NOMO-1 treated with DMSO at 0.1 percent for 48 hours (cell line): ENCODE data around the gene DBR1.
"Not testable (repeated sequence)": the region's sequence is repeated elsewhere in the genome, so short reads cannot be mapped to it uniquely, and the experiment has no call there.

Experiments used
- DNase-seq: peaks from one replicate; lab custom pipeline; 2025; ENCODE audit not compliant: unreplicated experiment; lab: John Stamatoyannopoulos, UW

The DBR1 gene

DNA sequence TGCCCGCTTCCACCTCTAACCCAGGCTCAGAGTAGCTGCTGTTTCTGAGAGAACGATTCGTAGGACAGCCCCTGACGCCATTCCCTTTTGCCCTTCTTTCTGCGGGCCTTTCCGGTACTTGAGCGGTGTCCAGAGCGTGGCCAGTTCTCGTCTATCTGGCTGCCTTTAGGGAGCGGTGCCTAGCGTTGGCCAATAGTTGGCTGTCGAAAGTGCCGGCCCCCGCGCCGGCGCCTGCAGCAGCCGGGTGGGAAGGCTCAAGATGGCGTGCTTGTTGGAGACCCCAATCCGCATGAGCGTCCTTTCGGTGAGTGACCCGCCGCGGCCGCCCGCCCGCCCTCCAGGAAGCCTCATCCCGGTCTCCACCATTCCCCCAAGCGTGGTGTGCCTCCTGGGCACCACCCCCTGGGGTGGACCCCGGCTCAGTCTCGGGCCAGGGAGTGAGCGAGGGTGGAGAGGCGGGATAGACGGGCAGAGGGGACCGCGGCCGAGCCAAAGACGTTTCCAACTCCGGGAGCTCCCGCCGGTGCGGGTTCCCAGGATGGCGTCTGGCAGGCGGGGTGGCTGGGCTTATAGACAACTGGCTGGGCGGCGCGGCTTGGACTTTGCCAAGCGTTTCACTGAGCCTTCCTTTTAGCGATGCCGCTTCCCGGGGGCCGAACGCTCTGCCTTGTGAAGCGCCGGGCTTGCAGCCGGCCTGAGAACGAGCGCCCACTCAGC is 12.7 kb upstream of the DBR1 start, which contains the start of gene ARMC8:
ARMC8 (plus strand) TSS at position 6 of the 717 bp plus-strand sequence; CDS start at position 260, 254 bp downstream.
- DNase-seq: peak; percentile 63

DNA sequence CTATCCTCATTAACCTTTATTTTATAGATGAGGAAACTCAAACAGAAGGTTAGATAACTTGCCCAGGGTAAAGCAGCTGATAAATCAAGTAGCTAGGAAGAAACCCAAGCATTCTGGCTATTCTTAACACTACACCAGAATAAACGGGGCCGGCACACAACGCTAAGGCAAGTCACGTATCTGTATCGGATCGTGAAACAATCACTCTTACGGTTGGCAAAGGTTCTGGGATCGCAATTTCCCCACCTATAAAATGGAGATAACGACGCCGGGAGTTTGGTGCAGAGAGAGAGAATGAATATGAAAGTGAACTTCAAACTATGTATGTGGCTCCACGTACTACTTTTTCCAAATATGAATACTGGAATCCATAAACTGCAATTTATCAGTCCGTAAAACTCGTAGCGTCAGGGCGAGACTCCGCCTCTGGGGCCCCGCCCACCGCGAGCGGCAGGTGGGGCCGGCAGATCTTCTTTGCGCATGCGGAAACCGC is 12.1 kb upstream of the DBR1 start:
- DNase-seq: peak; percentile 94

DNA sequence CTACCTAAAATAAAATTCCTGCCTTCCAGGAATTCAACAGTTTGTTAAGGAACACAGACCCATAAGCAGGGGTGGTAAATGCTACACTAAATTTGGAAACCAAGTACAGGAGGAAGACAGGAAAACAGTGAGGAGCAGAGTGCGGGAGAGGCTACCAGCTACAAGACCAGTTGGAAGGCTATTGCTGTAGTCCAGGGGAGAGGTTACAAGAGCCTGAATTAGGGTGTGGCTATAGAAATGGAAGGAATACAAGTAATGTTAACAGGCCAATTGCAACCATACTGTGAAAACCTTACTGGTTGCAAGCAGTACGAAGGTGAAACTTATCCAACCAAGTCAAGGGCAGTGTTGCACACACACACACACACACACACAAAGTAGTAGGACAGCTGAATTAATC is 11.5 kb upstream of the DBR1 start:
- DNase-seq: no peak

DNA sequence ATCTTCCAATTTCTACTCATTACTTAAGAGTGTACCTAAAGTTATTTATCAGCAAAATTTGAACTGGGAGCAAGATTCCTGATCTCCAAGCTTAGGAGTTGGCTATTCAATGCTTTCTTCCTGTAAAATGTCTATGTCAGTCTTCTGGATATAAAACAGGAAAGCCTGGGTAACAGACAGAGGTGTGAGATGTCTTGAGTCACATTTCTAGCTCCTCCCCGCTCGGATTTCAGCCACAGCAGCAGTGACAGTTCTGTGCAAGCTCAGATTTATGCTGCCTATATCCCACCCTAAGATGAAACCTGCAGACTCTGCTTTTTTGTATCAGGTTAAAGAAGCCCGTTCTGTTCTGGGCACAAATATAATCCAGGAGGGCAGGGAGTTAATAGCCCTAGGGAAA is 10.3 kb upstream of the DBR1 start:
- no peak for DNase-seq

DNA sequence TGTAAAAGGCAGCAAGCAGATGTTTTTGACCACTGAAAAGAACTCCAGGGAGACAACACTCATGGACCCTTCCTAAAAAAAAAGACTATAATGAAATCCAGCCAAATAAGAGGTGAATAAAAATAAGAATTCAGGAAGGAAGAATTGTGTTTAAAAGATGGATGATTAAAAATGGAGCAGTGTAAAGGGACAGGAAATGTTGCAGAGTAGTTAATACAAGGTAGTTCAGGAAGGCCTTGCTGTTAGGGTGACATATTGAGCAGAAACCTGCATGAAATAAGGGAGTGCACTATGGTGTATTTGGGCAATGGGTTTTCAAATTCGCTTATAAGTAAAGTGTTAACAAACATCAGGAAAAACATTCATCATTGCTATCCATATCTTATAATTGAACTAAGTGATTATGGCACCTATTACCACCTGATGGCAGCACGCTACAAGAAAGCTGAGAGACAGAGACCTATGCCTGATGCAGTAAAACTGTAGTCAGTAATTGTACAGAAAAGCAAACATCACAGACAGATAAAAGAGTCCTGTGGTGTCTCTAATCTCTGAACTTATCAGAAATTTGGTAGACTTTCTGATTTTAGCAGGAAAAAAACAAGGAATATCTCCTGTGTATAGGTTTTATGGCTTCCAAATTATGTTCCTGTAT is 5.8 kb upstream of the DBR1 start:
- peak; percentile 75 for DNase-seq

DNA sequence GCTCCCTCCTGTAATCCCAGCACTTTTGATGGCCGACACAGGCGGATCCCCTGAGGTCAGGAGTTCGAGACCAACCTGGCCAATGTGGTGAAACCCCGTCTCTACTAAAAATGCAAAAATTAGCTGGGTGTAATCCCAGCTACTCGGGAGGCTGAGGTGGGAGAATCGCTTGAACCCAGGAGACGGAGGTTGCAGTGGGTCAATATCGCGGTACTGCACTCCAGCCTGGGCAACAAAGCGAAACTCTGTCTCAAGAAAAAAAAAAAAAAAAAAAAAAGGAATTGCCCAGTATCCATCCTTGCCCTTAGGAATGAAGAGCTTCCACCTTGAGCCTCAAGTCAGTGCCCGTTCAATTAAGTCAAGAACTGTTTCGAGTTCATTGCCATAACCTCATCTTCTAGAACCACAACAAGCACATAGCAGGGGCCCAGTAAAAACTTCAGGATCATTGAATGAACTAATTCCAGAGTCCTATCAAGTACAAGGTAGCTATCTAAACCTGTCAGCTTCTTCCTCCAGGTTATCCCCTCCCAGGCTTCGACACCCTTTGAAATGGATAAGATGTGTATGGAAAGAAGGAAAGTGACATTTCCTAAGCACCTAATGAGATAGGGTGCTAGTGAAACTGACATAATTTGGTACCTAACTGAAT is 826 bp downstream of the DBR1 start:
- DNase-seq: no peak

DNA sequence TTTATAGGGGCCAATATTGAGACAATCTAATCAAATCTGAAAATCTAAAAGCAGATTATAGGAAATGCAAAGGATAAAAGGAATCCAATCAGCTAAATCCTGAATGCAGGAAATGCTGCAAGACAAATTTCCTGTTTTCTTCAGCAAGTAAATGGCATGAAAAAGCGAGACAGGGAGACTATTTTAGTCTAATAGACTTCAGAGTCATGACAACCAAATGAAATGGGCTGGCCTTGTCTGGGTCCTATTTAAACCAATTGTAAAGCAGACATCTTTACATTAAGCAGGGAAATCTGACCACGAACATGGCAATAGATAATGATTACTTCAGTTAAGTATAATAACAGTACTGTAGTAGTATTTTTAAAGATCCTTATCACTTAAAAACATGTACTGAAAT is 2.1 kb downstream of the DBR1 start:
- DNase-seq: no peak

DNA sequence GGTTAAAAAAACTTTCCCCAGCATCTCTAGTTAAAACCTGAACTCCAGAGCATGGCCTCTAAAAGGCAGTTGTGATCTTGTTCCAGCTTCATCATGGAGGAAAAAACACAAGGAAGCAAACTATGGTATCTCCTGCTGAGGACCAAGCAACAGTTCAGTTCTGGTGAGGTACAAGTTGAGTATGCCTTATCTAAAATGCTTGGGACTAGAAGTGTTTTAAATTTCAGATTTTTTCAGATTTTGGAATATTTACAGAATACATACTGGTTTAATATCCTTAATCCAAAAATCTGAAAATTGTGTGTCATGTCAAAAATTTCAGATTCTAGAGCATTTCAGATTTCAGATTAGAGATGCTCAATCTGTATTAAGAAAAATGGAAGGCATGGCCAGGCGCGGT is 9.7 kb downstream of the DBR1 start:
- DNase-seq: no peak

DNA sequence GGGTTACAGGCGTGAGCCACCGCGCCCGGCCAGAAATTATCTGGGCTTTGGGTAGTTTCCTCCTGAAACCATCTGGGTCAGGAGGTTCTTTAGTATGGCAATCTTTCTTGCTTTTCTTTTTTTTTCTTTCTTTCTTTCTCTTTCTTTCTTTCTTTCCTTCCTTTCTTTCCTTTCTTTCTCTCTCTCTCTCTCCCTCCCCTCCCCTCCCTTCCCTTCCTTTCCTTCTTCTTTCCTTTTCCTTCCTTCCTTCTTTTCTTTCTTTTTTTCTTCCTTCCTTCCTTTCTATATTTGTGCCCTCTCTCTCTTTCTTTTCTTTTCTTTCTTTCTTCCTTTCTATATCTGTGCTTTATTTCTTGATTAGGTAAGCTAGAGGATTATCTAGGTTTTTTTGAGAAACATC is 17.0 kb downstream of the DBR1 start:
- no peak for DNase-seq

DNA sequence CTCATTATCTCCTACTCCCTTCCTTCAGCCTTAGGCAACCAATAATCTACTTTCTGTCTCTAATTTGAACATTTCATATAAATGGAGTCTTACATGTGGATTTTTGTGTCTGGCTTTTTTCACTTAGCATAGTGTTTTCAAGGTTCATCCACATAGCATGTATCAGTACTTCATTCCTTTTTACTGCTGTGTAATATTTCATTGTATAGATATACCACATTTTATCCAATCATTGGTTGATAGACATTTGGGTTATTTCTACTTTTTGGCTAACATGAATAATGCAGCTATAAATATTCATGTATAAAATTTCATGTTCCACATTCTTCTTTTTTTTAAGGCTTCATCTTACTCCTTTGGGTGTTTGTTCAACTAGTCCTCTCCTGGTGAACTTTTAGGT is 20.2 kb downstream of the DBR1 start:
- no peak for DNase-seq

DNA sequence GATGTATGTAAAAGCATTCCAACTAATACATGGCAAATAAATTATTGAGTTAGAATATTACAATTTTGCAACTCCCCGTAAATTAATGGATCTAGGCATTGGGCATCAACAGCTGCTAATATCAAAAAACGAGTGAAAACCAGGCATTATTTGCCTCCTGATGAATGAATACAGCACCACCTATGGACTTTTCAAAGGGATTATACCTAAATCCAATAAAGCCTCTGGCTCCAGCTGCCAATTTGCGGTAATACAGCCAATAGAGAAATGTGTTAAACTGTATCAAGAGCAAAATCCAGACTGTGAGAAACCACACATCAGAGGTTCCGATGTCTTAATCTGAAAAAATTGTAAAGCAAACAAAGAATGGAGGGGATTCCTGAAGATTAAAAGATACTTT is 26.2 kb downstream of the DBR1 start:
- DNase-seq: peak; percentile 16

DNA sequence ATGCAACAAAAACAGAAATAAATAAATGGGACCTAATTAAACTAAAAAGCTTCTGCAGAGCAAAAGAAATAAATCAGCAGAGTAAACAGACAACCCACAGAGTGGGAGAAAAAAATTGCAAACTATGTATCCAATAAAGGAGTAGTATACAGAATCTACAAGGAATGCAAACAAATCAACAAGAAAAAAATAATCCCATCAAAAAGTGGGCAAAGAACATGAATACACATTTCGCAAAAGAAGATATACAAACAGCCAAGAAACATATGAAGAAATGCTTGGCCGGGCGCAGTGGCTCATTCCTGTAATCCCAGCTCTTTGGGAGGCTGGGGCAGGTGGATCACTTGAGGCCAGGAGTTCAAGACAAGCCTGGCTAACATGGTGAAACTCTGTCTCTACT is 32.5 kb downstream of the DBR1 start:
- DNase-seq: not testable (repeated sequence)

DNA sequence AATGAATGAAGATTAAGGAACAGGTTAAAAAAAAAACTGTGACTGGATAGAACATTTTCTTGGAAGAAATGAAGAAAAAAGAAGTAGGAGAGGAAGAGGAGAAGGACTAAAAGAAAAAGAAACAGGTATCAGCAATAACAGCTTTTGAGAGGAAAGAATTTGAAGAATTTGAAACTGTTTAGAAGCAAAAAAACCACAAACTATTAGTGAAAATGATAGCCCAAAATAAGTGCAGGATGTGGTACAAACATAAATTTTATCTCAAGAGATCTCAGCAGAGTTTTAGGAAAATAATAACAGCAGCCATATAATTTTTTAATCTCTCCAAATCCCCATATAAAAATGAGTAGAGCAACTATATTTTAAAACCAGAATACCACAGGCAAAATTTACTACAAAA is 33.8 kb downstream of the DBR1 start:
- no peak for DNase-seq

DNA sequence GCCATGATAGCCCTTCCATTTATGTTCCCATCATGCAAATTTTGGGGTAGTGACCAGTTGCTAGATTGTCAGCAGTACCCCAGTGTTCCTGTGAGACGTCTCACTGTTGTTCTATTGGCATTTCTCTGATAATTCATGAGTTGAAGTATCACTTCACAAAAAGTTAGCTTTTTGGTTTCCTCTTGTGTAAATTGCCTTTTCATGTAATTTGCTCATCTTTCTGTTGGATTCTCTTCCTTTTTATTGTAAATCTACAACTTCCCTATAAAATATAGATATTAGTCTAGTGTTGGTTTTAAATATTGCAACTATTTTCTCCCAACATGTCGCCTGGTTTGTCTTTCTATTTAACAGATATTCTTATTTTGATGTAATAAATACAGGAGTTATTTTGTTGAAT is 35.0 kb downstream of the DBR1 start:
- peak; percentile 54 for DNase-seq

DNA sequence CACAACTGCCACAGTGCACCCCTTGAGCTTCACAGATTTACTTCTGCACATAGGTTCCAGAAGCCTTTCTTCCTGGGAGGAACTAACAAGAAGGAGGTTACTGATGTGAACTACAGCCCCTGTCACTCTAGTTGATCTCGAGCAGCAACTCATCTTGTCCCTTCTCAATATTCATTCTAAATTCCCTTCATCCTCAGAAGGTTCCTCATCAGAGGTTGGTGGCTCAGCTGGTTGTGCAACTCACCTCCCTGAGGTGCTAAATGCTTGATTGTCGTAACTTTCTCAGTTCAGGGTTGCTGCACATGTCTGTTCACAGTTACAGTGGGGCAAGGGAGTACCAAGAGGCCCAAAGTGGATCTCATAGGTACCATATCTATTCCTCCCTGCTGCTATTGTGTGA is 36.9 kb downstream of the DBR1 start:
- peak; percentile 86 for DNase-seq

DNA sequence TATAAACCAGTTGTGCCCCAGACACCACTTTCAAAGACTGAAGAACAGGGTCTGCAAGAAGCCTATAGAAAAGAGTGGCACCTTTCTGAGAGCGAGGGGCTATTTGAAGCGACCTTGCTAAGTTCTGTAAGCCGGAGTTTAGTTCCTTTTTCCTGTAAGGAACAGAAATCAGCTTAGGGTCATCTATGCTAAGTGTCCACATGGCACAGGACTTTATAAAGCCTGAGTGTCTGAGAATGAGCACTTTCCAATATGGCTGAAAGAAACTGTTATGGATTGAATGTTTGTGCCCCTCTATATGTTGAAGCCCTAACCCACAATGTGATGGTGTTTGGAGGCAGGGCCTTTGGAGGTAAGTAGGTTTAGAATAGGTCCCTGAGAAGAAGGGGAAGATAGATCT is 38.5 kb downstream of the DBR1 start:
- DNase-seq: peak; percentile 63

DNA sequence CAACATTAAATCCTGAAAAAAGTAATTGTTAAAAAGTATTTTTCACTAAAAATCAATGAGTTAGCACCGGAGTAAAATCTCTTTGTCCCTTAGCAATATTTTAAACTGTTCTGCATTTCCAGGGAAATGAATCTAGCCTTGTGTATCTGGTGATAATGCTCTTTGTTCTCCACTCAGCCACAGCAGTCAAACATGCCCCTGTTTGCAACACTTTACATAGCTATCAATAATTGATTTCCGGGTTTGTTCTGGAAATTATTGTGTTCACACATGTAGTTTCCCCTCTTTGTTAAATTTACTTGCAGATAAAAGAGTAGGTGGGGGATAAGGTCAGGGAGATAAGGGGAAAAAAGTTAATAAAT is 38.9 kb downstream of the DBR1 start:
- peak; percentile 45 for DNase-seq

DNA sequence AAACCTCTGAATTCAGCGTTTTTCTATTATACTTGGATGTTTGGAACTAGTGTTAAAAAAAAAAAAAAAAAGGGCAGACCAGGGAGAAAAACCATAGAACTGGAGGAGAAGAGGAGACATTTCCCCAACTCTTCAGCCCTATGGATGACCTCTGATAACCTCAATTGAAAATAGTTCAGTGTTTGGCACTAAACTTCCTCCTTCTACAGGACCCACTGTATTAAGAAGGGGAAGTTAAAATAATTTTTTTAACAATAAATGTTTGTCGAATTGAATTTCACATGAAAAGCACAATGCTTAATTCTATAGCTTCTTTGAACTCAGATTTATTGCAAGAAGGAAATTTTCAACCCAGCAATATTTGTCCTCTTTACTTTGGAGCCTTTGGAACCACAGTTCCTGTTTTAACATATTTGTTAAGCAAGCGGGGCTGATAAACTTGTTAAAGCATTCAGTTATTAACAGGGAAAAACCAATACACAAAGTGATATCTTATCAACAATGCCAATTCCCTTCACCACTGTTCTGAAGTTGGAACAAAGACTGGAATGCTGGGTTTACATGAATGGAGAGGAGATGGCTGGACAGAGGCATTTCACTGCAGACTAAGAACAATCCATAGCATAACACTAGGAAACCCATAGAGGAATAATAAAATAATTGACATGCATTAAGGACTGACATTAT is 39.4 kb downstream of the DBR1 start:
- peak; percentile 88 for DNase-seq

DNA sequence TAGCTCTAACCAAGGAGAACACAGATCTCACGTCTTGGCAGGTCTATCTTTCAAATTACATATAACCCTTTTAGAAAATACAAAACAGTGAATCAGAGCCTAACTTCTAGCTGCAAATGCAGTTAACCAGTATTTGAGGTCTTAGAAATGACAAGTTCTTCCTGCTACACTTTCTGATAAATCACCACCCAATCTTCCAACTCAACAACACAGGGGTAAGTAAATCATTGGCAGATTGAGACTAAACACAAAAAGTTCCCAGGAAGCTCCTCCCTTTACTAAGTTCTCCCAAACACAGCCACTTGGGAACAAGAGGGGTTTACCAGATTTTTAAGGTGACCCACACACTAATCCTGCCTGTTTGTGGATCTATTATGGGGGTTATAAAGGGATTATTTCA is 42.5 kb downstream of the DBR1 start, which contains the start of gene A4GNT:
A4GNT (minus strand) TSS at position 152 of the 400 bp plus-strand sequence. CDS start 1,134 bp downstream, outside the sequence.
- no peak for DNase-seq

DNA sequence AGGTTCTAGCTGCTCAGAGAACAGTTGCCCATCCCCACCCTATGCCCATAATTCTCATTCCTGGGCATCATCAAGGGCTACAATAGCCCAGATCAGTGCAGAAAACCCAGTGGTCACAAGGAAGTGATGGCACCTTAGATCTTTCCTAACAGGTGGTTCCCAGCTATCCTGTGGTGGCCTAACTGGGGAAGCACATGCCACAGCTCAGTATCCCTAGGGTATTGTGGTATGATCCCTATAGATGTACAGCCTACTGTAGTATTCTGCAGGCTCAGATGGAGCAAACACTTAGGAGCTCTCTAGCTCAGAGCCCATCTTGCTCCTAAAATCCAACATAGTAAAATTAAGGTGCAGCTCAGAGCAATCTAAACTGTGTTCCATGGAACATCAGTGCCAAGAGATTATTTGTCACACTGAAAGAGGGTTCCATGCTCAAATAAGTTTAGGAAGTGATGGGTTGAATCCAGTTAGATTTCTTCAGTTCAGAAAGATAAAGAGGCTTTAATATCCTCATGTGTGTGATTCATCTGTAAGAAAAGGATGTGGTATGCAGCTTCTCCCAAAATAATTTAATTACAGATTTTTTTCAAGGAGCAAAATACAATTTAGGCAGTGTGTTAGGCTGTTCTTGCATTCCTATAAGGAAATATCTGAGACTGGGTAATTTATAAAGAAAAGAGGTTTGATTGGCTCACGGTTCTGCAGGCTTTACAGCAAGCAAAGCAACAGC is 46.9 kb downstream of the DBR1 start:
- DNase-seq: no peak
